ENCODE results near the gene SLC12A4. TPM values are rescaled to one million over a fixed set of nuclear protein-coding genes. Genes with fewer than 3 reads are reported as not detected.

Gene SLC12A4
- total RNA-seq, 1 donor, result 79.3 TPM

- H3K4me3 ChIP-seq (ENCODE audit: insufficient read depth, low read length), result no peak overlapping the region
- H3K36me3 ChIP-seq (ENCODE audit: insufficient read depth, low read length), result peaks cover 81% of the 10 kb centered on the region
- DNase-seq (ENCODE audit: insufficient read length, low spot score, missing footprints), result peak; percentile 96
- H3K27me3 ChIP-seq (ENCODE audit: insufficient read depth, low read length), result no peaks in the 10 kb centered on the region
- TF ChIP-seq CTCF (IDR thresholded peaks at IDR 0.05; ENCODE audit: extremely low read depth, low read depth, low read length), result peak; percentile 76
- H2AFZ ChIP-seq (ENCODE audit: low read length), result no peak overlapping the region
- H3K4me1 ChIP-seq (ENCODE audit: insufficient read depth, low read length), result peaks cover 4% of the 10 kb centered on the region
- no peak overlapping the region for H3K27ac ChIP-seq (ENCODE audit: low read depth, low read length)
- no peaks in the 10 kb centered on the region for H3K9me3 ChIP-seq (ENCODE audit: low read depth, low read length)
- H4K20me1 ChIP-seq (ENCODE audit: insufficient read depth, low read length), result peaks cover 39% of the 10 kb centered on the region
- H3K79me2 ChIP-seq (ENCODE audit: insufficient read depth, low read length), result peaks cover 25% of the 10 kb centered on the region
- H3K4me2 ChIP-seq (ENCODE audit: insufficient read depth, low read length), result no peak overlapping the region
Observed at GRCh38 chr16:67942200-67942509, 26.3 kb downstream of the SLC12A4 start.

GRCh38 chr16:67941469-67942199 lies 26.8 kb downstream of the SLC12A4 start:
- Histone ChIP-seq H3K27ac (ENCODE audit: low read depth, low read length) (no peak overlapping the region), H4K20me1 (ENCODE audit: insufficient read depth, low read length) (peaks cover 38% of the 10 kb centered on the region), H3K79me2 (ENCODE audit: insufficient read depth, low read length) (peaks cover 29% of the 10 kb centered on the region), H3K9me3 (ENCODE audit: low read depth, low read length) (no peaks in the 10 kb centered on the region), H3K27me3 (ENCODE audit: insufficient read depth, low read length) (no peaks in the 10 kb centered on the region), H3K4me3 (ENCODE audit: insufficient read depth, low read length) (no peak overlapping the region), H3K4me2 (ENCODE audit: insufficient read depth, low read length) (no peak overlapping the region), H2AFZ (ENCODE audit: low read length) (no peak overlapping the region), H3K4me1 (ENCODE audit: insufficient read depth, low read length) (peaks cover 8% of the 10 kb centered on the region), H3K36me3 (ENCODE audit: insufficient read depth, low read length) (peaks cover 76% of the 10 kb centered on the region)
- TF ChIP-seq CTCF (IDR thresholded peaks at IDR 0.05; ENCODE audit: extremely low read depth, low read depth, low read length), result no peak
- DNase-seq (ENCODE audit: insufficient read length, low spot score, missing footprints), result peak; percentile 60

DNA sequence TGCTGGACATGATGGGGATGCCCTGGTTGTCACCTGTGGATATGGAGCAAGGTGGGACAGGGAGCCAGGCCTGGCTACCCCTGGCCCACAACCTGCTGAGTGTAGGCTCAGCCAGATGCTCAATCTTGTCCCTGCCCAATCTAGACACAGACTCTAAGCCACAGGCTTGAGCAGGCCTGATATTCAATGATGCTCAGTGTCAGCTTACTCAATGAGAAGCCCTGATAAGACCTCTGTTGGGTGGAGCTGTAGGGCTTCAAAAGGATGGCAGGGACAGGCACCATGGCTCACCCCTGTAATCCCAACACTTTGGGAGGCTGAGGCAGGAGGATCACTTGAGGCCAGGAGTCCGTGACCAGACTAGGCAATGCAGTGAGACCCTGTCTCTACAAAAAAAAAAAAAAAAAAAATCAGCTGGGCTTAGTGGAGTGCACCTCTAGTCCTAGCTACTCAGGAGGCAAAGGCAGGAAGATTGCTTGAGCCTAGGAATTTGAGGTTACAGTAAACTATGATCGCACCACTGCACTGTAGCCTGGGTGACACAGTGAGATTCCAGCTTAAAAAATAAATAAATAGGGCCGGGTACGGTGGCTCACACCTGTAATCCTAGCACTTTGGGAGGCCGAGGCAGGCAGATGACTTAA lies 27.9 kb downstream of the SLC12A4 start:
- peak; percentile 45 for DNase-seq (ENCODE audit: insufficient read length, low spot score, missing footprints)
- H3K4me2 ChIP-seq (ENCODE audit: insufficient read depth, low read length), result no peak overlapping the region
- H3K36me3 ChIP-seq (ENCODE audit: insufficient read depth, low read length), result peaks cover 66% of the 10 kb centered on the region
- no peak overlapping the region for H3K27ac ChIP-seq (ENCODE audit: low read depth, low read length)
- H3K4me3 ChIP-seq (ENCODE audit: insufficient read depth, low read length), result no peak overlapping the region
- no peak for TF ChIP-seq CTCF (IDR thresholded peaks at IDR 0.05; ENCODE audit: extremely low read depth, low read depth, low read length)
- peaks cover 8% of the 10 kb centered on the region for H3K4me1 ChIP-seq (ENCODE audit: insufficient read depth, low read length)
- H2AFZ ChIP-seq (ENCODE audit: low read length), result no peak overlapping the region
- peaks cover 34% of the 10 kb centered on the region for H3K79me2 ChIP-seq (ENCODE audit: insufficient read depth, low read length)
- no peaks in the 10 kb centered on the region for H3K9me3 ChIP-seq (ENCODE audit: low read depth, low read length)
- no peaks in the 10 kb centered on the region for H3K27me3 ChIP-seq (ENCODE audit: insufficient read depth, low read length)
- peaks cover 27% of the 10 kb centered on the region for H4K20me1 ChIP-seq (ENCODE audit: insufficient read depth, low read length)

All from osteoblast (primary cell).